Measurements from ENCODE around the gene VIPR2.
A peak's percentile ranks its signal among the peaks of the same experiment; 100 is the strongest.

VIPR2 gene

DNA sequence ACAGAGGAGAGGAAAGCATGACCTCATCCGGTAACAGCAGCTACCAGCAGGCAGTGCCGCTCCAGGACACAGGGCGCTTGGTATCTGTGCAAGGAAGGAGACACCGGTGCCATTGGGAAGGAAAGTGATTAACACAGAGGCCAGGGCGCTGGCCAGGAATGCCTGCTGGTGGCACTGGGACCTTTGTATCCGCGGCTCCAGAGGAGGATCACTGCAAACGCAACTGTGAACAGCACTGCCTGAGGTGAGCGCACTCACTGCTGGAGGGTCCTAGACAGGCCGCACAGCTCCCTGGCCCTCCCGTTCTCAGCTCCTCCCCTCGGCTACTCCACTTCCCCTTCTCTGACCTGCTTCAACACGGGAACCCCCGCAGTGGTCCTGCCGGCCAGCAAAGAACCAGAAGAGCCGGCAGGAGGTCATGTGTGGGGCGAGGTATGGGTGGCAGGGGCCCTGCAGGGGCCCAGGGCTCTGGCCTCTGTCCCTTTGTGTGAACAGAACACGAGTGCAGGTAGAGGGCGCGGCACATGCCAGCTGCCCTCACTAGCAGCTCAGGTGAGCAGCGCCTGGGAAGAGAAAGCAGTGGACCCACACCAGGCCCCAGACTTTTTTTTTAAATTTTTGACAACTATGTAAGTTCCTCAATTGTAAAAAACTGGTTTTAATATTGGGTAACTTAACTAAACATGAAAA is 107.6 kb downstream of the VIPR2 start:
- no peak for DNase-seq

- no peak for DNase-seq
These were observed 109.0 kb downstream of the VIPR2 start for GRCh38 chr7:159035571-159036073.

DNA sequence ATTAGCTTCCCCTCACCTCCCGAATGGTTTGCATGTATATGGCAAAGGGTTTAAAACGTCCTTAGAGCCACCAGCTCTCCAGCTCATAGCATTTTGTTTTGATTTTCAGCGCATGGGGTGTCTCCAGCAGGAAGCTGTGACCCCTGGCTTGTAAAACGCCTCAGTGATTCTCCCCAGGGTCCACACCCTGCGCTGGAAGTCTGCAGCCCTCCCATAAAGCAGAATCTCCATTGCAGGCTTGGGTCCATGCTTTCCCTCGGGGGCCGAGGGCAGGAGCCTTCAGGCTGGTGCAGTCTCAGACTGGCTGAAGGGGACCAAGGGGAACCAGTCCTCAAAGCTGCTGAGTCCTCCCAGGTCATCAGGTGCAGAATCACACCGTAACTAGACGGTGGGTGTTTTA is 109.7 kb downstream of the VIPR2 start:
- no peak for DNase-seq

- no peak for DNase-seq
These were observed 110.3 kb downstream of the VIPR2 start for GRCh38 chr7:159034394-159034793.

DNA sequence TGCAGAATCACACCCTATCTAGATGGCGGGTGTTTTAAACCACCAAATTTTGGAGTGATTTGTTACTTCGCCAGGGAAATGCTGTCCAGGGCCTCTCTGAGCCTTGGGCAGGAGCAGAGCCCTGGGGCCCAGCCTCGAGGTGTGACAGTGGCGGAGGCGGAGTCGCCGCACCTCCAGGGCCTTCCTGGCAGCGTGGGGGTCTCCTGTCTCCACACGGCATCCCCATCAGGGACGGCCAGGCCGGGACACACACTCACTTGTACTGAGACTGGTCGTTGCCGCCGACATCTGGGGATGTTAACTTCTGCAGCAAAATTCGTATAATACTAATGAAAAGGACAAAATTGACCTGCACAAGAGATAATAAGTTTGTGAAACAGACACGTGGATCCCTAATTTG is 110.7 kb downstream of the VIPR2 start:
- no peak for DNase-seq

- DNase-seq = no peak
These were observed 111.2 kb downstream of the VIPR2 start for GRCh38 chr7:159033473-159033825.

DNA sequence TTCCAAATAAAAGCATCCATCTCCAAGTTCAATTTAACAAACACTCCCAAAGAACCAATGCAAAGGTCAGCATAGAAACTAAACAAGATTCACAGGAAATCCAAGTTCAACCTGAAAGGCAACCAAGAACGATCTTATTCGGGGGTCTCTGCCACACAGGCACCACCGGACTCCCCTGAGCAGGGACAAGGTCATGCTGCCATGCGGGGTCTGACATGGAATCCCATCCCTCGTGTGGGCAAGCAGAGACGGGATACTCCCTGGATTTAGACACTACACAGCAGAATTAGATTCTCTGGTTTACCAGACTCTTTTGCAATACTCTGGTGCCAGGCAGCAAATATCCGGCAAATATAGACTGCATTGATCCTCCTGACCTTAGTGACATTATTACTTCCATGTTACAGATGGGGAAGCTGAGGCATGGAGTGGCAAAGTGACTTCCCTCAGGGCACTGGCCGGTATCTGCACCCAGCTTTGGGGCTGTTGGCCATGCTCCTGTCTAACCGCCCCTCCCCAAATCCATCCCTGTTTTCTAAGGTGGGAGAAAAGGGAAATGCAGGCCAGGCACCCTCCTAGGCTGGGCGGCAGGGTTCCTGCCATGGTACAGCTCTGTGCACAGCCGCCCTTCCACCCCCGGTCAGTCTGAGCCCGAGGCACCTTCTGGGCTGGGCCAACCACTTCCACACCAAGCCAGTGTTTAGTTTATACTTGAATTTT is 111.8 kb downstream of the VIPR2 start:
- no peak for DNase-seq

- DNase-seq = no peak
These were observed 112.3 kb downstream of the VIPR2 start for GRCh38 chr7:159032322-159032721.

- DNase-seq = no peak
These were observed 112.9 kb downstream of the VIPR2 start for GRCh38 chr7:159031750-159032149.

- DNase-seq = no peak
These were observed 113.4 kb downstream of the VIPR2 start for GRCh38 chr7:159031135-159031701.

DNA sequence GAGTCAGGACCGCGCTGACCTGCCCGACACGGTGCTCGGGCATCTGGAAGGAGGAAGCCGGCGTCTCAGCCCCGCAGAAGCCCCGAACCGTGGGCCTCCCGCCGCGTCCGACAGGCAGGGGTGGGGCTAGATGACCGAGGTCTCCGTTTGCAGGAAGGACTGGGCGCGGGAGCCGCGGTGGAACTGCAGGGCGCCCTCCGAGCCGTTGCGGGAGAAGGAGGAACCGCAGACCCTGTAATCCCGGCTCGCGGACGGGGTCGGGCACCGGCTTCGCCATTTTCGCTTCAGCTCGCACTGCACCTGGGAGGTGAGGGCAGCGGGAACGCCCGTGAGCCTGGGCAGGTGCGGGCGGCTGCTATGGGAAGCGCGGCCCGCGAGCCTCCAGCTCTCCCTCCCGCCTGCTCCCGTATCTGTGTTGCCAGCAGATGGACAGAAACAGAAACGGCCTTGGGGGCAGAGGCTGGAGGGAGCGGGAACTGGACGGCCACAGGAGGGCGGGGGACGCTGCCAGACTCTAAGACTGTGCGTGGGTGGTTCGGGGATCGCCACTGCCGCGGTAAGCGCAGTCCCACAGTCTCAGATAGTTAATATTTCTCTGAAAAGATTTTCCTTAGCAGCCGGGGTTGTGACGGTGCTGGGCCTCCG is 114.1 kb downstream of the VIPR2 start:
- DNase-seq = peak; percentile 58

DNA sequence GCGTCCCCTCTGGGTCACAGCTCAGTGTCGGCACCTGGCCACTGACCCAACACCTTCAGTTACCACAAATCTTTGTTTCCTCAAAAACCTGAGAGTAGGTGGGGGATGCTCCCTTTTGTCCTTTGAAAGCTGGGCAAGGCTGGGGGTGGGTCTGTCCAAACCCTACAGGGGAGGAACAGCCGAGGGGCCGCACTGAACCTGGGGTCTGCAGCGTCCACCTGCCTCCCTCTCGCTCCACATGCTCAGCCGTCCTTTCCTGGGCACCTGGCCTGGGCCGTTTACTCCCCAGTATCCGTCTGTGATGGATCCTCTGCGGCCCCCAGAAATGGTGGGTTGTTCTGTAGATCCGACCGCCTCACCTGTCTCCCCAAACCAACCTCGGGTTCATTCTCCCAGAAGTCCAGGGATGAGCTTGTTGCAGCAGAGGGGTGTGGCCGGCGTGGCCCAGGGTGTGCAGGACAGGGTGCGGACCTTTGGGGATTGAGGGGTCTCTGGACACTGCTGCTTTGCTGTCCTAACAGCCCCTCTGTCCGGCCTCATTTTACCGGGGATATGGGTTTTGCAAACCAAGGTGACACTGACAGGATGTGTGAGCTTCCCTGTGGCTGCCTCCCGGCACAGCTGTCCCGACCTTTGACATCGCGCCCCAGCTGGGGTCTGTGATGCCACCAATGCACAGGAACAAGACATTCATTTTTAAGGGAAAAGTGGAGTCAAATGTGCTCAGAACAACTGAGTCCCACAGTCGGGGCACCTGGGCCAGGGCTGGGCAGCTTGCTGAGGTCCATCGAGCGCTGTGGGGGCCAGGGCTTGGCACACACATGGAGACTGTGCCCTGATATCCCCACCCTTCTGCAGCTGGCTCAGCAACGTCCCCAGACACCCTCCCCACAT is 115.9 kb downstream of the VIPR2 start:
- DNase-seq = no peak

DNA sequence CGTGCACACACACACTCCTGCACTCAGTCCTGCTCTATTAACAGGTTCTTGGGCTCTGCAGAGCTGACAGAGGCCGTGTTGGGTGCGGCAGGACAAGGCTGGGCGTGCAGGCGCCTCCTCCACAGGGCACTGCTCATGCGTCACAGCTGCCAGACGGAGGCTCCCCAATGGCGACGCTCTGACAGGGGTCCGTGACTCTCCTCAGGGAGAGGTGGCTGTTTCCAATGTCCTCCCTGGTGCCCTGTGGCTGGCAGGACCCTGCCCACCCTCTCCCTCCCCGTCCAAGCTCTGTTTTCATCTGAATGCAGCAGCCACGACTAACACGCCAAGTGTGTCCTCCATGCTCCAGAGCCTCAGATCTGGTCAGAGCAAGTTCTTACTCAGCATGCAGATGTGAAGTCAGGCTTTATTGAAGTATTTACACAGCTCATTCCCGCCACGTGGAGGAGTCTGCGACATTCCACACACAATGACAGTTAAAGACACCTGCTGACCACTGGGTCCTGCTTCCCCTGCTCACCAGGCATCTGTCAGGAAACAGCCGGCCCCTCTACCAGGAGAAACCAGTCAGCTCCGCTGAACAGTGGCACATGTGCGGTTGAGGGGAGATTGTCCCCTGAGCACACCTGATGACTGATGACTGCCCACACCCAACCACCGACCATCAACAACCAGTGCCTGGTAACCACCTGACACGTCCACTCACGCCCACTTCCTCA is 116.7 kb downstream of the VIPR2 start:
- DNase-seq = peak; percentile 27

DNA sequence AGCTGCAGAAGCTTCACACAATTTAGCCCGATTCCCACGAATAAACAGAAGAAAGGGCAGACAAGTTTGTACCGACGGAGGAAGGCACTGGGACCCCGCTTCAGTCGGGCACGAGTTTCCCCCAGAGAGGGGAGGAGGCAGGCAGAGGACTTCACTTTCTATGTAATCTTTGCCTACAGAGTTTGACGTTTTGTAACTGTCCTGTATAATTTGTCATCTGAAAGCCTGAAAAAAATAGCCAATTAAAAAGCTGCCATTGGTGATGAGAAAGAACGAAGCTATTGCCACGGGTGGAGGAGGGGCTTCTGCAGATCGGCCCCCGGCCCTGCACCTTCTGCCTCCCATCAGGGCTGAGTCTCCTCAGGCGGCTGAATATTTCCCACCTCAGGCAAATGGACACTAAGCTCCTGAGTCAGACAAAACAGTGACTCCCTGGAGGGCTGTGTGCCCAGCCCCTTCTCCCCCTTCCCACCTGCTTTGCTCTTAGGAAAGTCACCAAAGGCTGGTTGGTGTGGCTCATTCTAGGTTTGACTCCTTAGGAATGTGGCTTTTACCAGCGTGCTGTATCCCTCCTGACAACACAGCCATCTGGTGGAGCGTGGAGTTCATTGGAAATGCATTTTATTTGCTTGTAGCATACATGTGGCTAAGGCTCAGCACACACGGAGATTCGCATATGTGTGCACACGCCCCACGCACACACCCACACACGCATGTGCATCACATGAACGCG is 117.4 kb downstream of the VIPR2 start:
- no peak for DNase-seq

DNA sequence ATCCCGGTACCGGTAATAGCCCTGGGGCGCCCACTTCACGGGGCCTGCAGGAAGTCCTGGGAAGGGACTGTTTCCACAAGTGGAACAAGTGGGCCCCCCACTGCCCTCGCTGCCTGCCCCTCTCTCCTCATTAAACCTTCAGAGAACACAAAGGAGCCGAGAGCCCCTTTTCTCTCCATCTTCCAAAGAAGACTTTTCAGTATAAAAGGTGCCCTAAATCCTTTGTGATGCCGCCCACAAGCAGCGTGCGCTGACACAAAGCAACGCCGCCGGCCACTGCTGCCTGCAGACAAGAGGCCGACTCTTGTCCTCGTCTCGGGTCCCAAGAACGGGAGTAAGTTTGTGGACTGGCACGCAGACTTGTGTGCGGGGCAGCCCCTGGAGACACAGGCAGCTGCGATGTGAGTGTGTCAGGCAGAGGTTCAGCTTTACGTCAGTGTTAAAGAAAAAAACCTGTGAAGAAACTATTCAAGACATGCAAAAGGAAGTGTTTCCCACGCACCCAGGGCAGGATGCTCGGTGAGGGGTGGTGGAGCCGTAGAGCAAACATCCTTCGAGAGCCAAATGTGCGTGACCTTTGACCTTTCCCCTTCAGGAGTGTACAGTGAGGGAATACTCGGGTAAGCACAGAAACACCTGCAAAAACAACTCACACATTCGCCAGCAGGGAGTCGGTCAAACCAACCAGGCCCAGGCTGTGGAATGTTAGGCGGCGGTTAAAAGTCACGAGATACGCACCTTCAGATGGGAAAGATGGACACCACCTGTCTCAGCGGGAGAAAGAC is 118.2 kb downstream of the VIPR2 start:
- DNase-seq = no peak

DNA sequence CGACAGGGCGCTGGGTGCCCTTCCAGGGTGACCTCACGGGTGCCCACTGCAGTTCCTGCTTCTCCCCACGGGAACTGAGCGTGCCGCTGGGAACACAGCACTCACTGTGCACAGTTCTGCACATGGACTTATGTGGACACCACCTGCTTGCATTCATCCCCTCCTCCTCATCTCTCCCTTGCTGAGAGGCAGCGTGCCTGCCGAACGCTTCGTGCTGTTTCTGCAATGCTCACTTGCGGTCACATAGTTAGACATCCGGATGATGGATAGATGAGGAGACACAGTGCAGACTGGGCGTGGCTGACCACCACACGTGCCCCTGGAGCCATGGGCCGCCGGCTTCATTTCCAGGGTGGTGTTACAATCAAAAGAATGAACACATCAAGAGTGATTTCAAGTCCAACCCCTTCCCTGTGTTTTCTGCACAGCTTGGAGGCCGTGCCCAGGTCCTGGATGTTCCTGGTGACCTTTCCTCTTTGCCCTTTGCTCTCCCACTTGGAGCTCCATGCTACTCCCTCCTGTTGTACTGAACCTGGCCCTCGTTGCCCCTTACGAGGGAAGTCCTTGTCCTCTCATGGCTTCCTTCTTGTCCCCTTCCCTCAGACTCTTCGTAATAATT is 119.4 kb downstream of the VIPR2 start:
- DNase-seq = no peak

- DNase-seq = no peak
These were observed 120.3 kb downstream of the VIPR2 start for GRCh38 chr7:159024280-159024951.

- no peak for DNase-seq
These were observed 120.9 kb downstream of the VIPR2 start for GRCh38 chr7:159023746-159024145.

- DNase-seq = no peak
These were observed 121.5 kb downstream of the VIPR2 start for GRCh38 chr7:159023206-159023605.
